ENCODE results near the gene CR1L.
"Not testable (repeated sequence)": the region's sequence is repeated elsewhere in the genome, so short reads cannot be mapped to it uniquely, and the experiment has no call there.

The CR1L gene

DNA sequence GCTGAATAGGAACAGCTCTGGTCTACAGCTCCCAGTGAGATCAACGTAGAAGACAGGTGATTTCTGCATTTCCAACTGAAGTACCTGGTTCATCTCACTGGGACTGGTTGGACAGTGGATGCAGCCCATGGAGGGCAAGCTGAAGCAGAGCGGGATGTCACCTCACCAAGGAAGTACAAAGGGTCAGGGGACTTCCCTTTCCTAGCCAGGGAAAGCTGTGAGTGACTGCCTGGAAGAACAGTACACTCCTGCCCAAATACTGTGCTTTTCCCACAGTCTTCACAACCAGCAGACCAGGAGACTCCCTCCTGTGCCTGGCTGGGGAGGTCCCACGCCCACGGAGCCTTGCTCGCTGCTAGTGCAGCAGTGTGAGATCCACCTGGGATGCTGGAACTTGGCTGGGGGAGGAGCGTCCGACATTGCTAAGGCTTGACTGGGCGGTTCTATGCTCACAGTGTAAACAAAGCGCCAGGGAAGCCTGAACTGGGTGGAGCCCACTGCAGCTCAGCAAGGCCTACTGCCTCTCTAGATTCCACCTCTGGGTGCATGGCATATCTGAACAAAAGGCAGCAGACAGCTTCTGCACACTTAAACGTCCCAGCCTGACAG, 14.7 kb downstream of the CR1L start:
- TF ChIP-seq, protein P1, sequence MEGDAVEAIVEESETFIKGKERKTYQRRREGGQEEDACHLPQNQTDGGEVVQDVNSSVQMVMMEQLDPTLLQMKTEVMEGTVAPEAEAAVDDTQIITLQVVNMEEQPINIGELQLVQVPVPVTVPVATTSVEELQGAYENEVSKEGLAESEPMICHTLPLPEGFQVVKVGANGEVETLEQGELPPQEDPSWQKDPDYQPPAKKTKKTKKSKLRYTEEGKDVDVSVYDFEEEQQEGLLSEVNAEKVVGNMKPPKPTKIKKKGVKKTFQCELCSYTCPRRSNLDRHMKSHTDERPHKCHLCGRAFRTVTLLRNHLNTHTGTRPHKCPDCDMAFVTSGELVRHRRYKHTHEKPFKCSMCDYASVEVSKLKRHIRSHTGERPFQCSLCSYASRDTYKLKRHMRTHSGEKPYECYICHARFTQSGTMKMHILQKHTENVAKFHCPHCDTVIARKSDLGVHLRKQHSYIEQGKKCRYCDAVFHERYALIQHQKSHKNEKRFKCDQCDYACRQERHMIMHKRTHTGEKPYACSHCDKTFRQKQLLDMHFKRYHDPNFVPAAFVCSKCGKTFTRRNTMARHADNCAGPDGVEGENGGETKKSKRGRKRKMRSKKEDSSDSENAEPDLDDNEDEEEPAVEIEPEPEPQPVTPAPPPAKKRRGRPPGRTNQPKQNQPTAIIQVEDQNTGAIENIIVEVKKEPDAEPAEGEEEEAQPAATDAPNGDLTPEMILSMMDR (conservative IDR thresholded peaks at IDR 0.05; ENCODE audit: low read length), result no peak
- no peak overlapping the region for H3K4me3 ChIP-seq (ENCODE audit: low read length)
- DNase-seq (ENCODE audit: low read depth), result no peak

DNA sequence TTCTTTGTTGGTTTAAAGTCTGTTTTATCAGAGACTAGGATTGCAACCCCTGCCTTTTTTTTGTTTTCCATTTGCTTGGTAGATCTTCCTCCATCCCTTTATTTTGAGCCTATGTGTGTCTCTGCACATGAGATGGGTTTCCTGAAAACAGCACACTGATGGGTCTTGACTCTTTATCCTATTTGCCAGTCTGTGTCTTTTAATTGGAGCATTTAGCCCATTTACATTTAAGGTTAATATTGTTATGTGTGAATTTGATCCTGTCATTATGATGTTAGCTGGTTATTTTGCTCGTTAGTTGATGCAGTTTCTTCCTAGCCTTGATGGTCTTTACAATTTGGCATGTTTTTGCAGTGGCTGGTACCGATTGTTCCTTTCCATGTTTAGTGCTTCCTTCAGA, 16.5 kb downstream of the CR1L start:
- DNase-seq (ENCODE audit: low read depth), result not testable (repeated sequence)

GRCh38 chr1:207666342-207666741, 21.4 kb downstream of the CR1L start:
- no peak overlapping the region for H3K4me3 ChIP-seq (ENCODE audit: low read length)
- no peak for DNase-seq (ENCODE audit: low read depth)
- TF ChIP-seq, protein P1 (conservative IDR thresholded peaks at IDR 0.05; ENCODE audit: low read length), result no peak

More for the DNA sequence above, 16.5 kb downstream of the CR1L start:
- not testable (repeated sequence) for H3K4me3 ChIP-seq (ENCODE audit: low read length)

DNA sequence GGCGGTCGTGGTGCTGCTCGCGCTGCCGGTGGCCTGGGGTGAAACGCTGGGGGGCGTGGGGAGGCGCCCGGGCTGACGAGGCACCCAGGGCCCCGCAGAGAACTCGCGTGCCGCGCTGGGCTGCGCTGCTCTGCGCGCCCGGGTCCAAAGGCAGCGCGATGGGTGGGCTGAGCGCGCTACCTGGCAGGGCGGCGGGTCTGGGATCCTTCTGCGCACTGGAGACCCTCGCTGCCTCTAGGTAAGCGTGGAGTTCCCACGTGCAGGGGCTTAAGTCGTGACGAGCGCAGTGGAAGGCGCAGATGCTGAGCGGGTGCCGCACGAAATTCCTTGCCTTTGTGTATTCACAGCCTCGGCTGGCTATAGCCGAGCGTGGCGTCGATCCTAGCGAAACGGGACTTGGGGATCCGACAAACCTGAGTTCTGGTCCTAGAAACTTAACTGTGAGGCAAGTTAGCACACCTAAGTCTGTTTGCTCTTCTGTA, 24.6 kb downstream of the CR1L start:
- TF ChIP-seq, protein P1 (conservative IDR thresholded peaks at IDR 0.05; ENCODE audit: low read length), result no peak
- no peak for DNase-seq (ENCODE audit: low read depth)
- peak overlapping the region; percentile 39 for H3K4me3 ChIP-seq (ENCODE audit: low read length)

DNA sequence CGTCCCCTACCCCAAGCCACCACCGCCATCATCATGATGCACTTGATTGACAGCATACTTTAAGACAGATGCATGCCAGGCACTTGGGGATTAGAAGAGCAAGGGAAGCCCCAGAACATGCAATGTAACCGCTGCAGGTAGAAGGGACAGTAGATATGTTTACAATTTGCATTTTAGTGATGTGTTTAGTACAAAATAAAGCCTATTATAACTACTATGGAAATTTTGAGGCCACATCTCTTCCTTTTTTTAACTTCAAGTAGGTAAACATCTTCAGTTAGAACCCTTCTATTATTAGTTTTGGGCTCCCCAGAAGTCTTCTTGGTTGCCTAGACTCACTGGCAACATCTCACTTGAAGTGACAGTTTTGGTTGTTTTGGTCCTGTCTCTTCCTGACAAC, 25.3 kb downstream of the CR1L start:
- DNase-seq (ENCODE audit: low read depth), result no peak
- TF ChIP-seq, protein P1 (conservative IDR thresholded peaks at IDR 0.05; ENCODE audit: low read length), result no peak

DNA sequence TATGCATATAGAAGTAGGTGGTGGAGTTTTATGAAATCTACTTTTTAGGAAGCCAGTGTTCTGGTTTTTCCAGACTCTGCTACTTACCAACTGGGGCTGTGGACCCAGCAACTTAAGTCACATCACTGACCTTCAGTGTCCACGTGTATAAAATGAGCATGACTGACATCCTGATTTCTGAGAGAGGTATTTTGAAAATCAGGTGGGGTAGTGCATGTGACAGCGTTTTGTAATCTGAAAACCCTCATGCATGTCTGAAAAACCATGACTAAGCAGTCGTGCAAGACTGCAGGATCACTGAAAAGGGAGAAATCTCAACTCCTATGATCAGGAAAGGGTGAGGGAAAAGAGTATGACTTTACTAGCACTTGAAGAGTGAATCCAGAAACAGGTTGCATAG, 26.1 kb downstream of the CR1L start:
- H3K4me3 ChIP-seq (ENCODE audit: low read length), result no peak overlapping the region
- DNase-seq (ENCODE audit: low read depth), result no peak
- TF ChIP-seq, protein P1 (conservative IDR thresholded peaks at IDR 0.05; ENCODE audit: low read length), result no peak

More for the DNA sequence above, 25.3 kb downstream of the CR1L start:
- H3K4me3 ChIP-seq (ENCODE audit: low read length), result no peak overlapping the region

DNA sequence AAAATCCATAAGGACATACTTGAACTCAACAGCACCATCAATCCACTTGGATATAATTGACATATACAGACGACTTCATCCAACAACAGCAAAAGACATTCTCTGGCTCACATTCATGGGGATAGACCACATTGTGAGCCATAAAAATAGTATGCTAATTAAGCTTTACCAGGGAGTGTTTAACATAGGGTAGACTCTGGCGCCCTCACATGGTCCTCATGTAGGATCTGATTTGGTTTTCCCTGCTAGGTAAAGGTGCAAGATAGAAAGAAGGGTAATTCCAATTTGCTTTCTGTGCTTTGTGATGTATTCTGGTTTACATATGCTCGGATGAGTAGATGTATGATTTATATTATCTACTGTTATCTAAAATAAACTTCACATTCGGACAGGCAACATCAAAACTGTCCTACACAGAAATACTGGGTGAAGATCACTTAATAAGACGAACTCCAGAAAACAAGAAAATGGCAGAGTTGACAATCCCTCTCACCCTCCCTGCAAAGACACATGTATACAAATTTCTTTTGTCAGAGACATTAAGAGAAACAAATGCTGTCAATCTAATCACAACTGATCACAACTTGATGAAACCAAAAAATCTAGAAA, 27.7 kb downstream of the CR1L start:
- H3K4me3 ChIP-seq (ENCODE audit: low read length), result no peak overlapping the region
- peak; percentile 49 for DNase-seq (ENCODE audit: low read depth)
- TF ChIP-seq, protein P1 (conservative IDR thresholded peaks at IDR 0.05; ENCODE audit: low read length), result peak; percentile 49

Measured in AG10803 (cell line).